HG02798 (cell line): ENCODE results near the gene LAMA1.
"Not testable (repeated sequence)": the region's sequence is repeated elsewhere in the genome, so short reads cannot be mapped to it uniquely, and the experiment has no call there.

Experiments
- ATAC-seq: cut with Tn5 transposase; IDR thresholded peaks from one replicate; pipeline ENCODE4 v1.9.1; 2021; ENCODE audit warnings: mild to moderate bottlenecking; ENCODE audit not compliant: unreplicated experiment, poor library complexity

Gene LAMA1

GRCh38 chr18:7117390-7118355 is at the start of gene LAMA1:
Gene LAMA1, minus strand, starts transcription at chr18:7117797. Its CDS starts 77 bp downstream, at chr18:7117720.
- no peak for ATAC-seq

GRCh38 chr18:7165846-7166393 is 48.3 kb upstream of the LAMA1 start:
- ATAC-seq = no peak

GRCh38 chr18:7164323-7165004 is 46.9 kb upstream of the LAMA1 start:
- no peak for ATAC-seq

- ATAC-seq = no peak
Measured at GRCh38 chr18:7158216-7158615, 40.6 kb upstream of the LAMA1 start.

- ATAC-seq = no peak
Measured at GRCh38 chr18:7157760-7158159, 40.2 kb upstream of the LAMA1 start.

- ATAC-seq = no peak
Measured at GRCh38 chr18:7155887-7156286, 38.3 kb upstream of the LAMA1 start.

GRCh38 chr18:7155092-7155491 is 37.5 kb upstream of the LAMA1 start:
- ATAC-seq = no peak

GRCh38 chr18:7152440-7152839 is 34.8 kb upstream of the LAMA1 start:
- ATAC-seq = no peak

- ATAC-seq = no peak
Measured at GRCh38 chr18:7147399-7147798, 29.8 kb upstream of the LAMA1 start.

GRCh38 chr18:7146067-7146466 is 28.5 kb upstream of the LAMA1 start:
- ATAC-seq = no peak

GRCh38 chr18:7144921-7145320 is 27.3 kb upstream of the LAMA1 start:
- ATAC-seq = not testable (repeated sequence)

GRCh38 chr18:7141287-7141686 is 23.7 kb upstream of the LAMA1 start:
- no peak for ATAC-seq

- no peak for ATAC-seq
Measured at GRCh38 chr18:7139409-7139808, 21.8 kb upstream of the LAMA1 start.

GRCh38 chr18:7133181-7133580 is 15.6 kb upstream of the LAMA1 start:
- ATAC-seq = no peak

- no peak for ATAC-seq
Measured at GRCh38 chr18:7132356-7133150, 15.0 kb upstream of the LAMA1 start.

- no peak for ATAC-seq
Measured at GRCh38 chr18:7122376-7122775, 4.8 kb upstream of the LAMA1 start.

GRCh38 chr18:7116792-7117389 is 706 bp downstream of the LAMA1 start:
- no peak for ATAC-seq

GRCh38 chr18:7116001-7116730 is 1.4 kb downstream of the LAMA1 start:
- no peak for ATAC-seq

- no peak for ATAC-seq
Measured at GRCh38 chr18:7112936-7113335, 4.7 kb downstream of the LAMA1 start.
